ENCODE measurements around the gene ATXN1. TPM values are rescaled to one million over a fixed set of nuclear protein-coding genes. Genes with fewer than 3 reads are reported as not detected.

ATXN1 gene
- total RNA-seq, 1 donor, result 48.5 TPM

- Histone ChIP-seq H3K27me3 (ENCODE audit: insufficient read depth, low read length) (no peaks in the 10 kb centered on the region), H3K36me3 (ENCODE audit: insufficient read depth, low read length) (no peaks in the 10 kb centered on the region), H3K27ac (ENCODE audit: low read depth, low read length) (peak overlapping the region; percentile 67), H4K20me1 (ENCODE audit: insufficient read depth, low read length) (no peaks in the 10 kb centered on the region), H3K4me1 (ENCODE audit: insufficient read depth, low read length) (peaks cover 21% of the 10 kb centered on the region), H3K79me2 (ENCODE audit: insufficient read depth, low read length) (no peaks in the 10 kb centered on the region), H2AFZ (ENCODE audit: low read length) (no peak overlapping the region), H3K4me2 (ENCODE audit: insufficient read depth, low read length) (no peak overlapping the region), H3K9me3 (ENCODE audit: low read depth, low read length) (no peaks in the 10 kb centered on the region), H3K4me3 (ENCODE audit: insufficient read depth, low read length) (no peak overlapping the region)
- no peak for TF ChIP-seq CTCF (IDR thresholded peaks at IDR 0.05; ENCODE audit: extremely low read depth, low read depth, low read length)
- DNase-seq (ENCODE audit: insufficient read length, low spot score, missing footprints), result no peak
Observed at GRCh38 chr6:16352821-16353438, 408.3 kb downstream of the ATXN1 start.

GRCh38 chr6:16352258-16352635 is 409.0 kb downstream of the ATXN1 start:
- peaks cover 21% of the 10 kb centered on the region for H3K4me1 ChIP-seq (ENCODE audit: insufficient read depth, low read length)
- peak overlapping the region; percentile 36 for H2AFZ ChIP-seq (ENCODE audit: low read length)
- peak; percentile 98 for DNase-seq (ENCODE audit: insufficient read length, low spot score, missing footprints)
- no peaks in the 10 kb centered on the region for H3K79me2 ChIP-seq (ENCODE audit: insufficient read depth, low read length)
- H3K4me3 ChIP-seq (ENCODE audit: insufficient read depth, low read length), result no peak overlapping the region
- H3K27me3 ChIP-seq (ENCODE audit: insufficient read depth, low read length), result no peaks in the 10 kb centered on the region
- H3K9me3 ChIP-seq (ENCODE audit: low read depth, low read length), result no peaks in the 10 kb centered on the region
- H4K20me1 ChIP-seq (ENCODE audit: insufficient read depth, low read length), result no peaks in the 10 kb centered on the region
- H3K27ac ChIP-seq (ENCODE audit: low read depth, low read length), result peak overlapping the region; percentile 67
- no peaks in the 10 kb centered on the region for H3K36me3 ChIP-seq (ENCODE audit: insufficient read depth, low read length)
- TF ChIP-seq CTCF (IDR thresholded peaks at IDR 0.05; ENCODE audit: extremely low read depth, low read depth, low read length), result no peak
- H3K4me2 ChIP-seq (ENCODE audit: insufficient read depth, low read length), result peak overlapping the region; percentile 38

DNA sequence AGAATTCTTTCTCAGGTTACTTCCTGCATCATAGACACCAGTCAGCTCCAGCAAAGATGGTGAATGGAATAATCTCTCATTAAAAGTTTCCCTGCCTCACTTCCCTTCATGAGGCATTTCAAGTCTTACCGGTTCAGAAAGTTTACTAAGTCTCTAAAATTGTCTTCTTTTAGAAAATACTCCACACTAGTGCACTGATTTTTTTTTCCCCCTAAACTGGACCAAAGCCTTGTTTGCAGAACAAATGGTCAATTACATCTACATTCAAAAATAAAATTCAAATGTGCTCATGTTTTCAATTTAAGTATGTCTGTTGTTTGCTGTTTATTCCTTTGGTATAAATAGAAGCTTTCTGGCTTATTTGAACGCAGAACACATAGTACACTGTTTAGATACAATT is 411.7 kb downstream of the ATXN1 start:
- Histone ChIP-seq H4K20me1 (ENCODE audit: insufficient read depth, low read length) (no peaks in the 10 kb centered on the region), H3K79me2 (ENCODE audit: insufficient read depth, low read length) (no peaks in the 10 kb centered on the region), H3K4me2 (ENCODE audit: insufficient read depth, low read length) (no peak overlapping the region), H3K36me3 (ENCODE audit: insufficient read depth, low read length) (no peaks in the 10 kb centered on the region), H3K9me3 (ENCODE audit: low read depth, low read length) (no peaks in the 10 kb centered on the region), H3K4me1 (ENCODE audit: insufficient read depth, low read length) (peaks cover 31% of the 10 kb centered on the region), H3K4me3 (ENCODE audit: insufficient read depth, low read length) (no peak overlapping the region), H3K27ac (ENCODE audit: low read depth, low read length) (no peak overlapping the region), H2AFZ (ENCODE audit: low read length) (no peak overlapping the region), H3K27me3 (ENCODE audit: insufficient read depth, low read length) (no peaks in the 10 kb centered on the region)
- TF ChIP-seq CTCF (IDR thresholded peaks at IDR 0.05; ENCODE audit: extremely low read depth, low read depth, low read length), result no peak
- no peak for DNase-seq (ENCODE audit: insufficient read length, low spot score, missing footprints)

DNA sequence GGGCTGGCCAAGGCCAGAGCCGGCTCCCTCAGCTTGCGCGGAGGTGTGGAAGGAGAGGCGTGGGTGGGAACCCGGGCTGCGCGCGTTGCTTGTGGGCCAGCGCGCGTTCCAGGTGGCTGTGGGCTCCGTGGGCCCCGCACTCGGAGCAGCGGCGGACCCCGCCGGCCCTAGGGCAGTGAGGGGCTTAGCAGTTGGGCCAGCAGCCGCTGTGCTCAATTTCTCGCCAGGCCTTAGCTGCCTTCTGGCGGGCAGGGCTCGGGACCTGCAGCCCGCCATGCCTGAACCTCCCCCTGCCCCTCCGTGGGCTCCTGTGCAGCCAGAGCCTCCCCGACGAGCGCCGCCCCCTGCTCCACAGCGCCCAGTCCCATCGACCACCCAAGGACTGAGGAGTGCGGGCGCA is 414.4 kb downstream of the ATXN1 start:
- no peak for DNase-seq (ENCODE audit: insufficient read length, low spot score, missing footprints)
- no peaks in the 10 kb centered on the region for H4K20me1 ChIP-seq (ENCODE audit: insufficient read depth, low read length)
- no peaks in the 10 kb centered on the region for H3K9me3 ChIP-seq (ENCODE audit: low read depth, low read length)
- H2AFZ ChIP-seq (ENCODE audit: low read length), result no peak overlapping the region
- no peak overlapping the region for H3K27ac ChIP-seq (ENCODE audit: low read depth, low read length)
- H3K4me2 ChIP-seq (ENCODE audit: insufficient read depth, low read length), result no peak overlapping the region
- H3K36me3 ChIP-seq (ENCODE audit: insufficient read depth, low read length), result no peaks in the 10 kb centered on the region
- H3K4me1 ChIP-seq (ENCODE audit: insufficient read depth, low read length), result peaks cover 33% of the 10 kb centered on the region
- no peaks in the 10 kb centered on the region for H3K27me3 ChIP-seq (ENCODE audit: insufficient read depth, low read length)
- TF ChIP-seq CTCF (IDR thresholded peaks at IDR 0.05; ENCODE audit: extremely low read depth, low read depth, low read length), result no peak
- H3K4me3 ChIP-seq (ENCODE audit: insufficient read depth, low read length), result no peak overlapping the region
- H3K79me2 ChIP-seq (ENCODE audit: insufficient read depth, low read length), result no peaks in the 10 kb centered on the region
